DLD1 (cell line): ENCODE data around the gene DCBLD2.
"Not testable (repeated sequence)": the region's sequence is repeated elsewhere in the genome, so short reads cannot be mapped to it uniquely, and the experiment has no call there.

Experiments used
- in situ Hi-C: cut with HindIII; loops from 2 replicates; pipeline ENCODE4 v1.10.0; 2017; ENCODE audit warnings: low sequenced_read_pairs

DCBLD2 gene

DNA sequence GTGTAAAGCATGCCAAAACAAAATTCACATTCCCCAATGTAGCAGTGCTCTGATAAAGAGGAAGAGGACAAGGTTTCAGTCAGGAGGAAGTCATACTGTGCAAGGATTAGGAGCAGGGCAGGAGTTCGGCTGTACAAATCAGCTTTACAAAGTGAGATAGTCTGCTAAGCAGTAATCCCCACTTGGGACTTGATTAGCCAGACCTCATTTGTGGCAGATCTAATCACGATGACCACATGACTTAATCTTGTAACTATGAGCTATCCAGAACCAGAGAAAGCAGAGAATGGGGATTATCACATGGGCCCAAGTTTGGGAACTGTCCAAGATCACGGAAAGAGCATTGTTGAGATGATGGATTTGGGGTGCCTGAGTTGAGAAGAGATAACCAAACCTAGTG is 7.8 kb downstream of the DCBLD2 start:
- in situ Hi-C loops, result no loop called here

DNA sequence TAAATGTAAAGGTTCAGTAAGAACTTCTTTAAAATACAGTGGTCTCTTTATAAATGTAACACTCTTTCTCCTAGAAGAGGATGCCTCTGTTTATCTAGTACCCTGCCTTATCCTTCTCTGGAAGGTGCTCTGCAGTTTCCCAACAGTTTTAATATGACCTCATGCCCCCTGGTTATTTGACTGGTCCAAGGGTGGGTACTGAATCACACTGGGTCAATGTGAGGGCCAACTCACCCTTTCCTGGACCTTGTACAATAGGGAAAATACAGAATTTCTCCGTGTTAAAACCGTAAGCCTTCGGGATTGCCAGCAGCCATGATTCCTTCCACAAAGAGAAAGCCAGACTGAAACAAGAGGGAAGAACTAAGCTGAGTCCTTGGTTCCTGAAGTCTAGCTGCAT is 9.2 kb downstream of the DCBLD2 start:
- in situ Hi-C loops, result no loop called here

DNA sequence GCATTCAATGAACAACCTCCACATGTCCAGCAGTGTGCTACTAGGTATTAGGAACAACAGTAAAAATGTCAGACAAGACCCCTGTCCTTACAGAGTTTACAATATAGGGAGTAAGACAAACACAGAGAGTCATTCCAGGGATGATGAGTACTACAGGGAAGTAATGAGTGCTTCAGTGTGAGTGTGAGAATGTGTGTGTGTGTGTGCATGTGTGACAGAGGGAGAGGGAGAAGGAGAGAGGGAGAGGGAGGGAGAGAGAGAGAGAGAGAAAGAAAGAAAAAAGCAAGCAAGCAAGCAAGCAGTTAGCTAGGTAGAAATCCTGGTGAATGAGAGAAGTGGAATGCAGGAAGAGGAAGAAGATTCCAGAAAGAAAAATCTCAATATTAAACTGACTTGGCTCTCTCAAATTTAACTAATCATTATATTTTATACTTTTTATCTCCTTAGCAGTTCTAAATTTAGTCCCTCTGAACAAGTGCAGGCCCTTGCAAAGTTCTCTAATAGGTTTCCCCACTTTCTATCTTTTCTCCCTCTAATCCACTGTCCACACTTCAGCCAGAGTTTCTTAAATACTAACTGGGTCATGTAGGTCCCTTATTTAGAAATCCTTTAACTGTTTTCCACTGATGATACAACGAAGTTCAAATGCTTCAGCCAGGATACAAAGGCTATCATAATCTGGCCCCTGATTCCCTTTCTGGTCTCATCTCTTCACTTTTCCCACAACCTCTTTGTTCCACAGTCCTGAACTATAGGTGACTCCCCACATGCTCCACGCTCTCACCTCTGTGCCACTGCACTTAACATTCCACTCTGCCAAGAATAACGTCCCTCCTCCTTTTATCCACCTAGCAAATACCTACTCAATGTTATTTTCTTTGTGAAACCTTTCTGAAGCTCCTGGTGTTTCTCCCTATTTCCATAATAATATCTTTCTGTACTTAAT is 10.3 kb downstream of the DCBLD2 start:
- in situ Hi-C loops, result no loop called here

DNA sequence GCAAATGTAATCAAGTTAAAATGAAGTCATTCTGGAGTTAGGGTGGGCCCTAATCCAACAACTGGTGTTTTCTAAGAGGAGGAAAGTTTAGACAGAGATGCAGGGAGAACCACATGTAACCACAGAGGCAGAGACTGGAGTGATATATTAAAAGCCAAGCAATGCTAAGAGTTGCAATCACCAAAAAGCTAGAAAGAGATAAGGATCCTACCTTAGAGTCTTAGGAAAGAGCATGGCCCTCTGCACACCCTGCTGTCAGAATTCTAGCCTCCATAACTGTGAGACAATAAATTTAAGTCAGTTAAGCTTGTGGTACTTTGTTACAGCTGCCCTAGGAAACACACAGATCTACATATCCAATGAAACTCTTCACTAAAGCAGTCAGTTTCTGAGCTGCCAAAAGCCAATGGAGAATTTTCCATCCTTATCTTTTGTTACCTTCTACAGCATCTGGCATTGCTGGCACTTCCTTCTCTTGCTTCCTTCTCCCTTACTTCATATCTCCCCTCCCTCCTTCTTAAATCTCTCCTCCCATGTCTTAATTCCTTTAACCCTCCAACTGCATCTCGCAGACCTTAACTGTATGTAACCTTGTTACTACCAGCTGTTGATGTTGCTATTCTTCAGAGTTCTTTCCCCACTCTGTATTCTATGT is 11.2 kb downstream of the DCBLD2 start:
- in situ Hi-C loops, result no loop called here

DNA sequence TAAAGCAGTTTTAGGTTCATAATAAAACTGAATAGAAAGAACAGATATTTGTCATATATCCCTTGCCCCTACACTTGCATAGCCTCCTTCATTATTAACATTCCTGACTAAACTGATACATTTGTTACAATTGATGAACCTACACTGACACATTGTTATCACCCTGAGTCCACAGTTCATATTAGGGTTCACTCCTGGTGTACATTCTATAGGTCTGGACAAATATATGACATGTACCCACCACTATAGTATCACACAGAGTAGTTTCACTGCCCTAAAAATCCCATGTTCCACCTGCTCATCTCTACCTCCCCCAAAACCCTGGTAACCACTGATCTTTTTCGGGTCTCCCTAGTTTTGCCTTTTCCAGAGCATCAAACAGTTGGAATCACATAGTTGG is 13.8 kb downstream of the DCBLD2 start:
- in situ Hi-C loops, result no loop called here

DNA sequence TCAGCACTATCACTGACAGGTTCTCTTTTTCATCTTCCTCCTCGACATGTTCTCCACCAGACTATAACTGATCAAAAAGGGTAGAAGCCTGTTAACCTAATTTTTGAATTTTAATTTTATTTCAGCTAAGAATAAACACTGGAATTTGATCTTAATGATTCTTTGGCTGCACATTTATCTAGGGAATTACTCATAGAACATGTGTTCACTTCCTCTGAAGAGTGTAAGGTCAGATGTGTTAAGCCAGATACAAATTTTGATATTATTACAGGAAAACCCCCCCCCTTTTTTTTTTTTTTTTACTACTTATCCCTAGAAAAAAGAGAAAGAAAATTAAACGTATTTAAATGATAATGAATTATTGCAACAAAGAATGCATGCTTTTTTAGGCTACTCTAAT is 15.0 kb downstream of the DCBLD2 start:
- in situ Hi-C loops, result no loop called here

DNA sequence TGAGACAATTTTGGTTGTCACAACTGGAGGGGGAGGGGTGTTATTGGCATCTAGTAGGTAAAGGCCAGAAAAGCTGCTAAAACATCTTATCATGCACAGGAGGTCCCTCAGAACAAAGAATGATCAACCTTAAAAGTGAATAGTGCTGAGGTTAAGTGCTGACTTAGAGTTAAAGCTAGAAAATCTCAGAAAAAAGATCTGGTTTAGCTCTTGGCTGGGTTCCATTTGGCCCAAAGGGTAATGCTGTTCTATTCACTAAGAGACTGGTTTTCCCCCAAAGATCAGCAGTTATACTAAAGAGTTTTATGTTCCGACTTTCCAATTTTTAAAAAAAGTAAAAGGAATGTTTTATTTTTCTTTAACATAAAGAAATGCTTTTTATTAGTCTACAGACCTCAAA is 15.6 kb downstream of the DCBLD2 start:
- in situ Hi-C loops, result no loop called here

DNA sequence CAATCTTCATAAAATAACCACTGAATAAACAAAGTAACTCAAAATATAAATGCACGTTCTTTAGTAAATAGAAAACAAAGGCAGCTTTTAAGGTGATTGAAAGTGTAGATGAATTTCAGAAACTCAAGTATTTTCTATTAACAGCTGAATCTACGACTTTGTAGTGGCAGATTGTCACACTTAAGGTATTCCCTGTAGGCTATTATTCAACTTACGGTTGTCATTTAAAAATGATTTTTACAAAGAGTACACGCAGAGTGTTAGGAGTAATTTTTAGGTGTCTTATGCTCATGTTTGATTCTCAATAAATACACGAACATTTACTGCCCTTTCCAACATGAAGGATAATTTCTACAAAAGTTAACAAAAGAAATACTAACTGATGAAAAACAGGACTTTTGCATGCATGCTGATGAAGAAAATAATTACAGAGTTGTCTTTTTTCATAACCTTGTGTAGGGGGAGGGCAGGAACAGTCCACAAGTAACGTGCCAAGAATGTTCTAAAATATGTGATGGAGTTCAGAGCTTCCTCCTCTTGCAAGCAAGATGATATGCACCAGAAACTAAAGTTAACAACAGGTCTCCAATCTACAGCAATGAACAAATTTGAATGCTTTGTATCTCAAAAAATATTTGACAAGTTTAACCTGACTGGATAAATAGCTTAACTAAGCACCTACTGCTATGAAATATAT is 16.7 kb downstream of the DCBLD2 start:
- in situ Hi-C loops, result no loop called here

DNA sequence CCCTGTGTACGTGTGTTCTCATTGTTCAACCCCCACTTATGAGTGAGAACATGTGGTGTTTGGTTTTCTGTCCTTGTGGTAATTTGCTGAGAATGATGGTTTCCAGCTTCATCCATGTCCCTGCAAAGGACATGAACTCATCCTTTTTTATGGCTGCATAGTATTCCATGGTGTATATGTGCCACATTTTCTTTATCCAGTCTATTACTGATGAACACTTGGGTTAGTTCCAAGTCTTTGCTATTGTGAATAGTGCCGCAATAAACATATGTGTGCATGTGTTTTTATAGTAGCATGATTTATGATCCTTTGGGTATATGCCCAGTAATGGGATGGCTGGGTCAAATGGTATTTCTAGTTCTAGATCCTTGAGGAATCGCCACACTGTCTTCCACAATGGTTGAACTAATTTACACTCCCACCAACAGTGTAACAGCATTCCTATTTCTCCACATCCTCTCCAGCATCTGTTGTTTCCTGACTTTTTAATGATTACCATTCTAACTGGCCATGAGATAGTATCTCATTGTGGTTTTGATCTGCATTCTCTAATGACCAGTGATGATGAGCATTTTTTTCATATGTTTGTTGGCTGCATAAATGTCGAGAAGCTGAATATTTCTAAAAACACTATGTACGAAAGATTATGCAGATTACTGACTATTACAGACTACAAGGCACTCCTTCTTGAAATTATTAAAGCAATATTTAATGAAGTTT is 18.7 kb downstream of the DCBLD2 start:
- in situ Hi-C loops, result not testable (repeated sequence)

DNA sequence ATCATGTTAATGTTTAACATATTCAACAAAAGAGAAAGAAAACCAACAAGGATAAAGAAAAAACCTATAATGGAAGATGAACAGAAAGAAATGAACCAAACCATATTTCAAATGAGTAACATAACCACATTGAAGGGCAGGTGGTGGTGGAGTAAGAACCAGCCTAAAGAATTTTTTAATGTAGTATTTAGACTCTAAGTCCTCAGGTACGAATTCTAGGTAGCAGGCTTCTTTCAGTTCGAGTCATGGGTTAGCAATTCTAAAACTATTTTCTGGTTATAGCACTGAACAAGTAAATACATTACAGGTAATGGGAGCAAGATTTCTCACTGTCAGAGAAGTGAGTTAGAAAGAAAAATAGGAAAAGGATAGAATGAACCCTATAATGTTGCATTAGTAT is 24.4 kb downstream of the DCBLD2 start:
- in situ Hi-C loops, result no loop called here

DNA sequence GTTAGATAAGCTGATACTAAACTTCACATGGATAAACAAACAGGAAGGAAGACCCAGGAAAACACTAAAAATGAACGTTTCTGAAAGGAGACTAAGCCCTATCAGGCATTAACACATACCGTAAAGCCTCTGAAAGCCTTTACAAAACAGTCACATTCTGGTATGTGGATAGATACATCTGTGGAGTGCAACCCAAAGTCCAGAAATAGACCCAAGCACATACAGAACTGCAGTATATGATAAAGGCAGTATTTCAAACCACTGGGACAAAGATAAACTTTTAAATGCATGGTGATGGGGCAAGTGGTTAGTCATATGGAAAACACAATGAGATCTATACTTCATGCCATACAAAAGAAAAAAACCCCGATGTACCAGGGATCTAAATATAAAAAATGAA is 26.0 kb downstream of the DCBLD2 start:
- in situ Hi-C loops, result no loop called here

DNA sequence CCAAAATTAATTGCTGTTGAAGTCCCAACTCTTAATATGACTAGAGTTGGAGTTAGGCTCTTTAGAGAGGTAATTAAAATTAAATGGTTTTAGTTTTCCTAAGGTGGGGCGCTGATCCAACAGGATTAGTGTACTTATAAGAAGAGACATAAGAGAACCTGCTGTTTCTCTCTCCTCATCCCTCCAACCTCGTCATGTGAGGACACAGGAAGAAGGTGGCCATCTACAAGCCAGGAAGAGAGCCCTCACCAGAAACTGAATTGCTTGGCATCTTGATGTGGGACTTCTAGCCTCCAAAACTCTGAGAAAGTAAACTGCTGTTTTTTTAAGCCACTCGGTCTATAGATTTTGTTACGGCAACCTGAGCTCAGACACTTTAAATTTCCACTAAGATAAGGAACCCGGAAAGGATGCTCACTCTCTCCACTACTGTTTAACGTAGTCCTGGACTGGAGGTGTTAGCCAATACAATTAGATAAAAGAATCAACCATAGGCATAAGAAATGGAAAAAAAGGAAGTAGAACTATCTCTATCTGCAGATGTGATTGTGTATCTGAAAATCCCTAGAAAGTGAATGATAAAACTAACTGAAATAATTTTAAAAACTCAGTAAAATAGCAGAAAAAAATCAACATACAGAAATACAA is 26.8 kb downstream of the DCBLD2 start:
- in situ Hi-C loops, result no loop called here

DNA sequence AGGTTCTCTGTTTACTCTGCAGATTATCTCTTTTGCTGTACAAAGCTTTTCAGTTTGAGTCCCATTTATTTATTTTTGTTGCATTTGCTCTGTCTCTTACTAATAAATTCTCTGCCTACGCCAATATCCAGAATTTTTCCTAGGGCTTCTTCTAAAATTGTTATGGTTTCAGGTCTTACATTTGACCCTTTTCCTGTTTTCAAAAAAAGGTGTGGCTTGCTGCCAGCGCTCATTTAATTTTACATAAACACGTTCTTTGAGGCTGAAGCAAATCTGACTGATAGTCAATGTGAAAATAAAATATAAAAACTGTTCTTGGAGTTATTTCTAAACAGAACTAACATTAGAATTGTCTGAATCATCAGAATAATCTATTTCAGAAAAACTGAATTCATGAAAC is 32.1 kb downstream of the DCBLD2 start:
- in situ Hi-C loops, result no loop called here

DNA sequence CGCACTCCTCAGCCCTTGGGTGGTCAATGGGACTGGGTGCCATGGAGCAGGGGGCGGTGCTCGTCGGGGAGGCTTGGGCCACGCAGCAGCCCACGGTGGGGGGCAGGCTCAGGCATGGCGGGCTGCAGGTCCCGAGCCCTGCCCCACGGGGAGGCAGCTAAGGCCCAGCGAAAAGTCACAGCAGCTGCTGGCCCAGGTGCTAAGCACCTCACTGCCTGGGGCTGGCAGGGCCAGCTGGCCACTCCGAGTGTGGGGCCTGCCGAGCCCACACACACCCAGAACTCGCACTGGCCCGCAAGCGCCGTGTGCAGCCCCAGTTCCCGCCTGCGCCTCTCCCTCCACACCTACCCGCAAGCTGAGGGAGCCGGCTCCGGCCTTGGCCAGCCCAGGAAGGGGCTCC is 43.5 kb downstream of the DCBLD2 start:
- in situ Hi-C loops, result not testable (repeated sequence)

DNA sequence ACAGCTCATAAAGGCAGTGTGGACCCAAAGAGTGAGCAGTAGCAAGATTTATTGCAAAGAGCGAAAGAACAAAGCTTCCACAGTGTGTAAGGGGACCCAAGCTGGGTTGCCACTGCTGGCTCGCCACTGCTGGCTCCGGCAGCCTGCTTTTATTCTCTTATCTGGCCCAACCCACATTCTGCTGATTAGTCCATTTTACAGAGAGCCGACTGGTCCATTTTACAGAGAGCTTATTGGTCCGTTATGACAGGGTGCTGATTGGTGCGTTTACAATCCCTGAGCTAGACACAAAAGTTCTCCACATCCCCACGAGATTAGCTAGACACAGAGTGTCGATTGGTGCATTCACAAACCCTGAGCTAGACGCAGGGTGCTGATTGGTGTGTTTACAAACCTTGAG is 44.2 kb downstream of the DCBLD2 start:
- in situ Hi-C loops, result not testable (repeated sequence)

DNA sequence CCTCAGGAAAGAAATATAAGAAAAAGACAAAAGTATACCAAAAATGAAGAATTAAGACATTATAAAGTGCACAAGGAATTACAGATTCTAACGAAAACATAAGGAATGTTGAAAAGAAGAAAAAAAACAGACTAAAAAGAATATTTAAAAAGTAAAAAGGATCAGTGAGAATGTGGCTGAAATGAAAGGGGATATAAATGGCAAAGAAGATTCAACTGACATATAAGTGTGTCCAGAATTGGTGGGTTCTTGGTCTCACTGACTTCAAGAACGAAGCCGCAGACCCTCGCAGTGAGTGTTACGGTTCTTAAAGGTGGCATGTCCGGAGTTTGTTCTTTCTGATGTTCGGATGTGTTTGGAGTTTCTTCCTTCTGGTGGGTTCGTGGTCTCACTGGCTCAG is 44.8 kb downstream of the DCBLD2 start:
- in situ Hi-C loops, result no loop called here

DNA sequence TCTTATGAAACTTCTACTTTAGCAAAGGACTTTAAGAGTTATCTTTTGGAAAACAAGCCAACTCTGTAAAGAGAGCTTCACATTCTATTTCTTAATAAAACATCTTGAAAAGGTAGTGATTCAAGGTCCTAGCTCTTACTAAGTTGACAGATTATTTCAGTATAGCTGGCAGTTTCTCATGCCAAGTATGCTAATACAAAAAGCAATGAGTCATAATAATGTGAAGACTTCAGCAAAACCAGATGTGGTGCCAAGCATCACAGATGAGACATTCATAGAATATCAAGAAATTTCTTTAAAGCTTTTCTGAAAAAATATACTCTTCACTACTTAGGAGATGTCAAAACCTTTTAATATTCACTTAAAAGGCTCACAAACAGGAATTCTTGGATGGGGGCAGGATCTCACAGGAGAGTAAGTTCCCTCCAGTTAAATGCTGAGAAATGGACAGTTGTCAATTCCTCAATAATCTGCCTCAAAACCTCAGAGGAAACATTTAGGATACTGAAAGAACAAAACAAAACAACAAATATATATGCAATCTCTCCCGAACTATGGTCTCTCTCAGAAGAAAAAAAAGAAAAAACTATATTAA is 45.6 kb downstream of the DCBLD2 start:
- in situ Hi-C loops, result no loop called here

DNA sequence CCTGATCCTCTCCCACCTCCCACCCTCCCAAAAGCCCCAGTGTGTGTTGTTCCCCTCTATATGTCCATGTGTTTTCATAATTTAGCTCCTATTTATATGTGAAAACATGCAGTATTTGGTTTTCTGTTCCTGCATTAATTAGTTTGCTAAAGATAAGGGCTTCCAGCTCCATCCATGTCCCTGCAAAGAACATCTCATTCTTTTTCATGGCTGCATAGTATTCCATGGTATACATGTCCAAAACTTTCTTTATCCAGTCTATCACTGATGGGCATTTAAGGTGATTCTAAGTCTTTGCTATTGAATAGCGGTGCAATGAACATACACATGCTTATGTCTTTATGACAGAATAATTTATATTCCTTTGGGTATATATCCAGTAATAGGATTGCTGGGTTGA is 53.4 kb downstream of the DCBLD2 start:
- in situ Hi-C loops, result no loop called here

DNA sequence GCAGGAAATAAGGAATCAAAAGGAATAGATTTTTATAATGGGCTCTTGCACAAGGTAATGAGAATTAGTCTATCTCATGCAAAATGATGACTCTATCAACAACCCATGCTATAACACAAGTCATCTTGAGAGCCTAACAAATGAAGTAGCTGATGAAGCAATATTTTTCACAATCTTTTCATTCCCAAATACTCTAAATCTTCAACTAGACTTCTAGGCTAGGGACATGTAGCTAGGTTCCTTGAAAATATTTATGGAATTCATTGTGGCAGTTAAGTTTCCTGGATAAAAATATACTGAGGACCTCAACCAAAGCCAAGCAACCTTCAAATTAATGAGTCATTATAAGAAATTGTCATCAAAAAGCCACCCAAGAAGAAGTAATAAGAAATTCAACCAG is 55.4 kb downstream of the DCBLD2 start:
- in situ Hi-C loops, result no loop called here

DNA sequence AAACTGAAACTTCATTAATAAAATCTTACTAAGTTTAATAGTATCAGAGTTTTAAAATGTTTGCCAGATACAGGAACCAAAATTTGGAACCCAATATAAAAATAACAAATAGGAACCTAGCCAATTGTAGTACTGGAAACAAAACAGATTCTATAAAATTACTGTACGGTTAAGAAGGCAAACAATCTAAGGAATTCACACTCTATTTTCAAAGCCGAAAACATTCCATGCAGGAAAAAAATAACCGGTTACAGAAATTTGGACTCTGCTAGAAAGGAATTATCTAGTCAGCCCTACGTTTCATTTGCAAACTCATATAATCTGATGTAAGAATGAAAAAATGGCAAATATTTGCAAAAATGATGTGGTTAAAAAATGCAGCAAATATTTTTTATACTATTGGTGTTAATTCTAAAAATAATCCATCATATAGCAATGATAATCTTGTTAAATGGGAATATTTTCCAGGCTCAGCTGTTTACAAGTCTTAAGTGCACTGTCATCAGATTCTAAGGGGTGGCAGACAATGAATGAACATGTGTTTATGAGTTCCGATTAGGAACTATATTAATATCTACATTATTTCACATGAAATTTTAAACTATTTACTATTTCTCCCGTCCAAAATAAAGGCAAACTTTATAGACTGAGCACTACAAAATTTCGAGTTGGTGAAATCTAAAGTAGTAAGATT is 58.1 kb downstream of the DCBLD2 start:
- in situ Hi-C loops, result no loop called here
